ENCODE results near the gene USP50. TPM values are rescaled to one million over a fixed set of nuclear protein-coding genes. Genes with fewer than 3 reads are reported as not detected.

USP50 gene
- total RNA-seq, 1 donor from 2014 or later: not detected

DNA sequence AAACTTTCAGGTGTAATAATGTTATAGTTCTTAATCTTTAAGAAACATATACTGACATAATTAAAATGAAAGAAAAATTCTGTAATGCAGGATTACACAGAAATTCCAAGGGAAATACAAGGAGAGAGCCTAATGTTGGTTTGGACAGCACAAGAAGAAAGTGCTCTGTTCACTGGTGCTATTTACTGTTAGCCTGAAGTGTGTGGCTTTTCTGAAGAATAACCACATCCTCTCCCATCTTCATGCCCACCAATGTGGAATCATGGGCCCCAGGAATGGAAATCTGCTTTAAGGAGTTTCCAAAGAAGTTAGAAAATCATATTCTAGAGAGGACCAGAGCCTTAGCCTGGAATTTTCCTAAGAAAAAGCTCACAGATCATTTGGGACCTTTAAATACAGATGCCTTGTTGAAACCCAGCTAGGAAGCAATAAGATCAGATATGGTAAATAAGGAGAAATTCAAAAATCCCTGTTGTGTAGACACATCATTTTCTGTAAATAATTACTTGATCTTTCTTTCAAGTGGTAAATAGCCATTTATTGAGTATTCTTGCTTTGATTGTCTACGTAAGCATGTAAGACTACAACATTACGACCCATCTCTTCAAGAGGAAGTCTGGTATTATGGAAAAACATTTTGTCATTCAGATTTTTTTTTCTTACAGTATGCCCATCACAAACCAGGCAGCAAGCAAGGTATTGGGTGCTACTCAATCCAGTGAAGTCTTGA, 10.3 kb upstream of the USP50 start:
- H3K4me1 Mint-ChIP-seq: no peaks in the 10 kb centered on the region

DNA sequence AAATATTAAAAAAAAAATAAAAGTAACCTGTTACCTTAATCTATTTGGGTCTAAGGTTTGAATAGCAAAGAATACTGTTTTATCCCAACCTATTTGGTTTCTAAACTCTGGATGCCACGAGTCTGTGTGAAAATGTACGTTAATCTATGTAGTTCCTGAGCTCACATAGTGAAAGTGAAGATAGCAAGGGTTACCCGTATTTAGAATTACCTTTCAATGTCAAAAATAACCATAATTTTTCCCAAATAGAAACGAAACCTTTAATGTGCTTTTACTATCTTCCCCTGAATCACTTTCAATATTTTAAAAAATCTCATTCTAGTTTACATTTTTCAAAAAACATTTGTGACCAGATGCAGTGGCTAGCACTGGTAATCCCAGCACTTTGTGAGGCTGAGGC, 5.8 kb upstream of the USP50 start:
- Histone ChIP-seq H3K4me2 (no peak overlapping the region), H4K20me1 (ENCODE audit: low read depth) (no peaks in the 10 kb centered on the region), H3K27me3 (no peaks in the 10 kb centered on the region), H3K9ac (no peak overlapping the region), H3K27ac (no peak overlapping the region), H3K36me3 (no peaks in the 10 kb centered on the region), H3F3A (ENCODE audit: low read depth) (no peaks in the 10 kb centered on the region), H3K9me3 (ENCODE audit: low read depth) (no peaks in the 10 kb centered on the region), H3K4me3 (no peak overlapping the region), H3K4me1 (no peaks in the 10 kb centered on the region), H2AFZ (replicated peaks) (no peak overlapping the region), H3K79me2 (ENCODE audit: low read depth) (no peaks in the 10 kb centered on the region)
- DNase-seq (ENCODE audit: low spot score): no peak
- TF ChIP-seq EZH2phosphoT487 (IDR thresholded peaks at IDR 0.05) (no peak), EZH2 (IDR thresholded peaks at IDR 0.05) (no peak)
- TF ChIP-seq, protein P1, sequence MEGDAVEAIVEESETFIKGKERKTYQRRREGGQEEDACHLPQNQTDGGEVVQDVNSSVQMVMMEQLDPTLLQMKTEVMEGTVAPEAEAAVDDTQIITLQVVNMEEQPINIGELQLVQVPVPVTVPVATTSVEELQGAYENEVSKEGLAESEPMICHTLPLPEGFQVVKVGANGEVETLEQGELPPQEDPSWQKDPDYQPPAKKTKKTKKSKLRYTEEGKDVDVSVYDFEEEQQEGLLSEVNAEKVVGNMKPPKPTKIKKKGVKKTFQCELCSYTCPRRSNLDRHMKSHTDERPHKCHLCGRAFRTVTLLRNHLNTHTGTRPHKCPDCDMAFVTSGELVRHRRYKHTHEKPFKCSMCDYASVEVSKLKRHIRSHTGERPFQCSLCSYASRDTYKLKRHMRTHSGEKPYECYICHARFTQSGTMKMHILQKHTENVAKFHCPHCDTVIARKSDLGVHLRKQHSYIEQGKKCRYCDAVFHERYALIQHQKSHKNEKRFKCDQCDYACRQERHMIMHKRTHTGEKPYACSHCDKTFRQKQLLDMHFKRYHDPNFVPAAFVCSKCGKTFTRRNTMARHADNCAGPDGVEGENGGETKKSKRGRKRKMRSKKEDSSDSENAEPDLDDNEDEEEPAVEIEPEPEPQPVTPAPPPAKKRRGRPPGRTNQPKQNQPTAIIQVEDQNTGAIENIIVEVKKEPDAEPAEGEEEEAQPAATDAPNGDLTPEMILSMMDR (IDR thresholded peaks at IDR 0.05): no peak
- H3K36me3 Mint-ChIP-seq: peaks cover 9% of the 10 kb centered on the region
- no peak overlapping the region for H3K27ac Mint-ChIP-seq
- no peak overlapping the region for H3K4me3 Mint-ChIP-seq
- H3K27me3 Mint-ChIP-seq (ENCODE audit: insufficient read depth, low read depth): no peaks in the 10 kb centered on the region
- no peaks in the 10 kb centered on the region for H3K9me3 Mint-ChIP-seq
- H3K4me1 Mint-ChIP-seq: no peaks in the 10 kb centered on the region

More for the DNA sequence above, 10.3 kb upstream of the USP50 start:
- no peak overlapping the region for H3K27ac ChIP-seq
- H3K36me3 ChIP-seq: no peaks in the 10 kb centered on the region
- H3K79me2 ChIP-seq (ENCODE audit: low read depth): no peaks in the 10 kb centered on the region
- no peak overlapping the region for H3K27ac Mint-ChIP-seq
- no peak for DNase-seq (ENCODE audit: low spot score)
- H3K27me3 Mint-ChIP-seq (ENCODE audit: insufficient read depth, low read depth): no peaks in the 10 kb centered on the region
- H3K9me3 Mint-ChIP-seq: no peaks in the 10 kb centered on the region
- H3K9ac ChIP-seq: no peak overlapping the region
- H3K36me3 Mint-ChIP-seq: peaks cover 9% of the 10 kb centered on the region
- H3K4me3 Mint-ChIP-seq: no peak overlapping the region
- H4K20me1 ChIP-seq (ENCODE audit: low read depth): no peaks in the 10 kb centered on the region
- H3K27me3 ChIP-seq: no peaks in the 10 kb centered on the region
- H3K4me3 ChIP-seq: no peak overlapping the region
- no peaks in the 10 kb centered on the region for H3K4me1 ChIP-seq
- no peak overlapping the region for H2AFZ ChIP-seq (replicated peaks)
- no peak overlapping the region for H3K4me2 ChIP-seq
- no peaks in the 10 kb centered on the region for H3F3A ChIP-seq (ENCODE audit: low read depth)
- H3K9me3 ChIP-seq (ENCODE audit: low read depth): no peaks in the 10 kb centered on the region
- no peak for TF ChIP-seq EZH2phosphoT487 (IDR thresholded peaks at IDR 0.05)

DNA sequence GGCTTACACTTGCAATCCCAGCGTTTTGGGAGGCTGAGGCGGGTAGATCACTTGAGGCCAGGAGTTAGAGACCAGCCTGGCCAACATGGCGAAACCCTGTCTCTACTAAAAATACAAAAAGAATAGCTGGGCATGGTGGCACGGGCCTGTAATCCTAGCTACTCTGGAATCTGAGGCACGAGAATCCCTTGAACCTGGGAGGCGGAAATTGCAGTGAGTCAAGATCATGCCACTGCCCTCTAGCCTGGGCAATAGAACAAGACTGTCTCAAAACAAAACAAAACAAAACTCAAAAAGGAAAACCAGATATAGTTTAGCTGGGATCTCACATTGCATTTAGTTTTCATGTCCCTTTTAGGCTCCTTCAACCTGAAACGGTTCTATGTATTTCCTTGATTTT, 2.9 kb upstream of the USP50 start:
- no peaks in the 10 kb centered on the region for H3K4me1 Mint-ChIP-seq
- Histone ChIP-seq H3K9ac (no peak overlapping the region), H2AFZ (replicated peaks) (no peak overlapping the region), H3K4me1 (no peaks in the 10 kb centered on the region), H3K9me3 (ENCODE audit: low read depth) (no peaks in the 10 kb centered on the region), H3K79me2 (ENCODE audit: low read depth) (no peaks in the 10 kb centered on the region), H3K27ac (no peak overlapping the region), H3K4me2 (no peak overlapping the region), H3K36me3 (no peaks in the 10 kb centered on the region), H3F3A (ENCODE audit: low read depth) (no peaks in the 10 kb centered on the region), H3K4me3 (no peak overlapping the region), H4K20me1 (ENCODE audit: low read depth) (no peaks in the 10 kb centered on the region), H3K27me3 (no peaks in the 10 kb centered on the region)
- H3K27me3 Mint-ChIP-seq (ENCODE audit: insufficient read depth, low read depth): no peaks in the 10 kb centered on the region
- no peaks in the 10 kb centered on the region for H3K9me3 Mint-ChIP-seq
- H3K27ac Mint-ChIP-seq: no peak overlapping the region
- no peak for DNase-seq (ENCODE audit: low spot score)
- no peak overlapping the region for H3K4me3 Mint-ChIP-seq
- TF ChIP-seq EZH2phosphoT487 (IDR thresholded peaks at IDR 0.05) (no peak), EZH2 (IDR thresholded peaks at IDR 0.05) (no peak)
- TF ChIP-seq, protein P1 (IDR thresholded peaks at IDR 0.05): no peak
- H3K36me3 Mint-ChIP-seq: peaks cover 1% of the 10 kb centered on the region

DNA sequence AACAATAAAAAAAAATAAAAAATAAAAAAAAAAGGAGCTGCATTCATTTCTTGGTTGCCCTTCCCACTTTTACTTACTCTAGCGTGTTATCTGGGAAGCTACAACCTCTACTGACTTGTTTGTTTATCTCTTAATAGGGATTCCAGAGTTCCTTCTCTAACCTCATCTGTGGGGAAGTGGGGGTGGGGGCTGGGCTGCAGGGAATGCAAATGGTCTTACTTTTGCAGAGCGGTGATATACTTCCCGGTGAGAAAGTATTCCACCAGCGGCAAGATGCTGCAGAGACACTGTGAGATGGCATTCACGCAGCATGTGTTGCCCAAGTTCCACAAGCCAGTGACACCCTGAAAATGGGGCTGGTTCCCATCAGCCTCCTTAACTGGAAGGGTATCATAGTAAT, 2.1 kb downstream of the USP50 start:
- H3F3A ChIP-seq (ENCODE audit: low read depth): no peaks in the 10 kb centered on the region

More for the DNA sequence above, 2.1 kb downstream of the USP50 start:
- Histone ChIP-seq H3K4me2 (no peak overlapping the region), H2AFZ (replicated peaks) (peak overlapping the region; percentile 76), H3K36me3 (no peaks in the 10 kb centered on the region), H3K79me2 (ENCODE audit: low read depth) (no peaks in the 10 kb centered on the region), H3K27me3 (no peaks in the 10 kb centered on the region), H3K9ac (no peak overlapping the region), H3K27ac (no peak overlapping the region), H3K4me3 (no peak overlapping the region), H4K20me1 (ENCODE audit: low read depth) (no peaks in the 10 kb centered on the region), H3K9me3 (ENCODE audit: low read depth) (no peaks in the 10 kb centered on the region), H3K4me1 (no peaks in the 10 kb centered on the region)
- peaks cover 7% of the 10 kb centered on the region for H3K4me1 Mint-ChIP-seq
- H3K9me3 Mint-ChIP-seq: no peaks in the 10 kb centered on the region
- no peak overlapping the region for H3K27ac Mint-ChIP-seq
- H3K27me3 Mint-ChIP-seq (ENCODE audit: insufficient read depth, low read depth): no peaks in the 10 kb centered on the region
- no peaks in the 10 kb centered on the region for H3K36me3 Mint-ChIP-seq
- H3K4me3 Mint-ChIP-seq: no peak overlapping the region
- no peak for TF ChIP-seq EZH2 (IDR thresholded peaks at IDR 0.05)
- no peak for TF ChIP-seq EZH2phosphoT487 (IDR thresholded peaks at IDR 0.05)
- TF ChIP-seq, protein P1 (IDR thresholded peaks at IDR 0.05): no peak
- no peak for DNase-seq (ENCODE audit: low spot score)
